Measurements from ENCODE around the gene NDUFS3.

GRCh38 chr11:47553406-47553743, 25.5 kb upstream of the NDUFS3 start:
- TF ChIP-seq CTCF (conservative IDR thresholded peaks at IDR 0.05; ENCODE audit: low read length) = 0 out of 2 replicates have a peak, but pooled peaks have one; percentile 21
- no peak for TF ChIP-seq EZH2phosphoT487 (IDR thresholded peaks at IDR 0.05; ENCODE audit: borderline replicate concordance)
